Measurements from ENCODE around the gene TEDC2.

GRCh38 chr16:2501946-2502895, 42.3 kb downstream of the TEDC2 start:
- TF ChIP-seq TBL1XR1 (IDR thresholded peaks at IDR 0.05; ENCODE audit: low read depth, low read length), result no peak
- no peak for TF ChIP-seq MXI1 (IDR thresholded peaks at IDR 0.05; ENCODE audit: low read depth, low read length)
- no peak for TF ChIP-seq CTCF (IDR thresholded peaks at IDR 0.05 in 2 of 3, conservative IDR thresholded peaks at IDR 0.05 in 1 of 3; ENCODE audit: control insufficient read depth in 2 of 3, extremely low read depth in 1 of 3, insufficient read depth in 1 of 3, low read depth in 3 of 3, low read length in 3 of 3)
- TF ChIP-seq POLR2A (IDR thresholded peaks at IDR 0.05; ENCODE audit: low read depth, low read length), result no peak
- no peak for TF ChIP-seq POLR2AphosphoS5 (IDR thresholded peaks at IDR 0.05; ENCODE audit: low read length)

All from GM12878 (cell line).